ENCODE measurements around the gene DIDO1.

Gene DIDO1

DNA sequence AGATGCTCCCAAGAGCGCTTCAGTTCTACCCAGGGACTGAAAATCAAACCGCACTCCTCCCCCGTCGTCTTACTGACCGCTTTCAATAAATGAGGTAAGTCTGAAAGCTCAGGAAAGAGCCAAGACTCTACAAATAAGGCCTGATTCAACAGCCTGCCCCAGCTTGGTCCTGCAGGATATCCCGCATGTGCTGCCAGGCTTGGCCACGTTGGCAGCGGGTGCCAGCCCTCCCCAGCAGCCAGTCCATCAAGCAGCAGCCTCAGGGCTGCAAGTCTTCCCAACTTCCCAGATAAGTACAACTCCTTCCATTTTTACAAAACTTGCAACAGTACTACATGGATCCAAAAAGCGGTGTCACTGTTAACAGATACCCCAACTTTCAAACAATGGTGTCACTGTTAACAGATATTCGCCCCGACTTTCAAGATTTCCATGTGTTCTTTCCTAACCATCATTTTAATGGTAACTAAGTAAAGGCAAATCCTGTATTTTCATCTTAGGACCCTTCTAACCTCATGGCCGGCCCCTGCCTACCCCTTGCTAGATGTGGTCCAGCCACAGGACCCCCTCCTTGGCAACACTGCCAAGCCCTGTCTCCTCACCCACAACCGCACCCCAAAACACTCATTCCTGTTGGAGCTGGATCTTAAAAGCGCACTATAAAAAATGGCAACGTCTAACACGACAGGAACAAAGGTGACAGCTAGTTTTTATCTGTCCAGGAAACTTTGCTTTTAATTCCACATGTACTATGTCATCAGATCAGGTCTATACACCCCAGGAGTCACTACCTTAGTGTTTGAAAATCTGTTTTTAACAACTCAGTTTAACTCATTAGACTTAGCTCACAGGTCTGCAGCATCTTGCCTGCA lies 28.0 kb downstream of the DIDO1 start:
- TF ChIP-seq FOXM1 (IDR thresholded peaks at IDR 0.05; ENCODE audit: borderline replicate concordance, low read depth) = no peak
- TF ChIP-seq TAF1 (IDR thresholded peaks at IDR 0.05; ENCODE audit: low read depth) = no peak
- TF ChIP-seq TCF12 (IDR thresholded peaks at IDR 0.05; ENCODE audit: low read depth) = no peak
- TF ChIP-seq ZBTB7A (IDR thresholded peaks at IDR 0.05; ENCODE audit: low read depth) = no peak
- TF ChIP-seq YY1 (IDR thresholded peaks at IDR 0.05; ENCODE audit: low read depth) = no peak
- no peak for TF ChIP-seq EP300 (IDR thresholded peaks at IDR 0.05; ENCODE audit: borderline replicate concordance)
- no peak for TF ChIP-seq CEBPB (IDR thresholded peaks at IDR 0.05)
- TF ChIP-seq, protein P1, sequence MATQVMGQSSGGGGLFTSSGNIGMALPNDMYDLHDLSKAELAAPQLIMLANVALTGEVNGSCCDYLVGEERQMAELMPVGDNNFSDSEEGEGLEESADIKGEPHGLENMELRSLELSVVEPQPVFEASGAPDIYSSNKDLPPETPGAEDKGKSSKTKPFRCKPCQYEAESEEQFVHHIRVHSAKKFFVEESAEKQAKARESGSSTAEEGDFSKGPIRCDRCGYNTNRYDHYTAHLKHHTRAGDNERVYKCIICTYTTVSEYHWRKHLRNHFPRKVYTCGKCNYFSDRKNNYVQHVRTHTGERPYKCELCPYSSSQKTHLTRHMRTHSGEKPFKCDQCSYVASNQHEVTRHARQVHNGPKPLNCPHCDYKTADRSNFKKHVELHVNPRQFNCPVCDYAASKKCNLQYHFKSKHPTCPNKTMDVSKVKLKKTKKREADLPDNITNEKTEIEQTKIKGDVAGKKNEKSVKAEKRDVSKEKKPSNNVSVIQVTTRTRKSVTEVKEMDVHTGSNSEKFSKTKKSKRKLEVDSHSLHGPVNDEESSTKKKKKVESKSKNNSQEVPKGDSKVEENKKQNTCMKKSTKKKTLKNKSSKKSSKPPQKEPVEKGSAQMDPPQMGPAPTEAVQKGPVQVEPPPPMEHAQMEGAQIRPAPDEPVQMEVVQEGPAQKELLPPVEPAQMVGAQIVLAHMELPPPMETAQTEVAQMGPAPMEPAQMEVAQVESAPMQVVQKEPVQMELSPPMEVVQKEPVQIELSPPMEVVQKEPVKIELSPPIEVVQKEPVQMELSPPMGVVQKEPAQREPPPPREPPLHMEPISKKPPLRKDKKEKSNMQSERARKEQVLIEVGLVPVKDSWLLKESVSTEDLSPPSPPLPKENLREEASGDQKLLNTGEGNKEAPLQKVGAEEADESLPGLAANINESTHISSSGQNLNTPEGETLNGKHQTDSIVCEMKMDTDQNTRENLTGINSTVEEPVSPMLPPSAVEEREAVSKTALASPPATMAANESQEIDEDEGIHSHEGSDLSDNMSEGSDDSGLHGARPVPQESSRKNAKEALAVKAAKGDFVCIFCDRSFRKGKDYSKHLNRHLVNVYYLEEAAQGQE (IDR thresholded peaks at IDR 0.05; ENCODE audit: low read depth) = no peak
- TF ChIP-seq, protein P2, sequence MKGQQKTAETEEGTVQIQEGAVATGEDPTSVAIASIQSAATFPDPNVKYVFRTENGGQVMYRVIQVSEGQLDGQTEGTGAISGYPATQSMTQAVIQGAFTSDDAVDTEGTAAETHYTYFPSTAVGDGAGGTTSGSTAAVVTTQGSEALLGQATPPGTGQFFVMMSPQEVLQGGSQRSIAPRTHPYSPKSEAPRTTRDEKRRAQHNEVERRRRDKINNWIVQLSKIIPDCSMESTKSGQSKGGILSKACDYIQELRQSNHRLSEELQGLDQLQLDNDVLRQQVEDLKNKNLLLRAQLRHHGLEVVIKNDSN (IDR thresholded peaks at IDR 0.05) = no peak
- no peak for TF ChIP-seq NFIC (IDR thresholded peaks at IDR 0.05)

DNA sequence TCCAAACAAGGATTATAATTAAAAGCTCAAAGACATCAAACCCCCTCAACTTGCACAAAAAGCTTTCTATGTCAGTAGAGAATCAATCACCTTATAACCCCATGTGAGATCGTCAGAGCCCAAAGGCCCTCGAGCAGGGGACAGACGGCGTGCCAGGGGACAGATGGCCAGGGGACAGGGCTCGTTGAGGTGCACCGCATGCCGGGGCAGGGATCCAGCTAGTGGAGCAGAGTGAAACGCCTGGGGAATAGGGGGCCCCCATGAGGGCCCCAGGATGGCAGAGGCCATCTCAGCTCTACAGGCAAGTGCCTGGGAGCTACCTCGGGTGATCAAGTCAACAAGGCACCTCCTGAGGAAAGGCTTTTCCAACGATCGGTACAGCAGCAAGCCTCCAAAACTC lies 28.6 kb downstream of the DIDO1 start:
- TF ChIP-seq EGR1 (IDR thresholded peaks at IDR 0.05) (no peak), CREB1 (IDR thresholded peaks at IDR 0.05; ENCODE audit: low read depth) (no peak), RAD21 (IDR thresholded peaks at IDR 0.05; ENCODE audit: low read depth) (no peak), NFIC (IDR thresholded peaks at IDR 0.05) (no peak), TAF1 (IDR thresholded peaks at IDR 0.05; ENCODE audit: low read depth) (no peak)
- TF ChIP-seq, protein P2 (IDR thresholded peaks at IDR 0.05) = no peak

DNA sequence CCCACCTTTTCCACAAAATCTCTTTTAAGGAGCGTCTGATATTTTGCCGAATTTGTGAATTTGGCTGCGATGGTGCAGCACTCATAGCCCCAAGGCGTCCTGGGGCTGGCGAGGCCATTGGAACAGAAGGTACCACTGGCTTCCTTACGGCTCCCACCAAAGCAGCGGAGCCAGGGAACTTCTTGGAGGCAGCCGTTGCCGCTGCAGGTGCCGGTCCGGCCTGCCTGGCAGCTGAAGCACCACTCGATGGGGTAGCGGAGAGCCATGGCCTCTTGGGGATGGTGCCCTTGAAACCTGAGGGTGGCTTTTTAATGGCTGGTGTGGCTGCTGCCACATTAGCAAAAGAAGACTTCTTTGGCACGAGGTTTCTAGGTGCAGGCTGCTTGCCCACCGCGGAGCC lies 29.8 kb downstream of the DIDO1 start:
- TF ChIP-seq, protein P2 (IDR thresholded peaks at IDR 0.05) = no peak
- TF ChIP-seq TEAD4 (IDR thresholded peaks at IDR 0.05) = no peak
- no peak for TF ChIP-seq CREB1 (IDR thresholded peaks at IDR 0.05; ENCODE audit: low read depth)
- TF ChIP-seq EGR1 (IDR thresholded peaks at IDR 0.05) = no peak
- no peak for TF ChIP-seq EP300 (IDR thresholded peaks at IDR 0.05; ENCODE audit: borderline replicate concordance)
- no peak for TF ChIP-seq RAD21 (IDR thresholded peaks at IDR 0.05; ENCODE audit: low read depth)
- TF ChIP-seq, protein P3, sequence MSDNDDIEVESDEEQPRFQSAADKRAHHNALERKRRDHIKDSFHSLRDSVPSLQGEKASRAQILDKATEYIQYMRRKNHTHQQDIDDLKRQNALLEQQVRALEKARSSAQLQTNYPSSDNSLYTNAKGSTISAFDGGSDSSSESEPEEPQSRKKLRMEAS (IDR thresholded peaks at IDR 0.05) = no peak
- TF ChIP-seq, protein P1 (IDR thresholded peaks at IDR 0.05; ENCODE audit: low read depth) = no peak
- TF ChIP-seq TAF1 (IDR thresholded peaks at IDR 0.05; ENCODE audit: low read depth) = no peak

DNA sequence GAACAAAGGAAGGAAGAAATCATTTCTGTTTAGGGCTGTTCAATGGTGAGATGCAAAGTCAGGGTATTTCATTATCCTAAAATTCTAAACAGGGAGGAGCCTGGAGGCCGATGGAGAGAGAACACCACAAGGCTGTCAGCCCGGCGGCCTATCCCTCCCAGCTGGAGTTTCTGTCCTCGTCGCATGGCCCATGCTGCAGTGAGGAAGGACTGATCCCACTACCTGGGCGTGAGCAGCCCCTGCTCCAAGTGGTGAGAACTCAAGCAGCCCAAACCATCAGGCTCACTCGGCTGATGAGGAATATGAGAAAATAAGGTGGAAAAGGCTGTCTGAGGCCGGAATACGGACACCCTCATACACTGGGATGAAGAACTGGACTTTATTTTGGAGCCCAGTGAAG lies 30.8 kb downstream of the DIDO1 start:
- no peak for TF ChIP-seq TAF1 (IDR thresholded peaks at IDR 0.05; ENCODE audit: low read depth)
- TF ChIP-seq, protein P2 (IDR thresholded peaks at IDR 0.05) = no peak
- no peak for TF ChIP-seq NFIC (IDR thresholded peaks at IDR 0.05)
- TF ChIP-seq RAD21 (IDR thresholded peaks at IDR 0.05; ENCODE audit: low read depth) = no peak
- TF ChIP-seq CEBPB (IDR thresholded peaks at IDR 0.05) = no peak
- TF ChIP-seq EP300 (IDR thresholded peaks at IDR 0.05; ENCODE audit: borderline replicate concordance) = no peak
- no peak for TF ChIP-seq TCF12 (IDR thresholded peaks at IDR 0.05; ENCODE audit: low read depth)
- TF ChIP-seq FOXM1 (IDR thresholded peaks at IDR 0.05; ENCODE audit: borderline replicate concordance, low read depth) = no peak
- TF ChIP-seq EGR1 (IDR thresholded peaks at IDR 0.05) = no peak
- TF ChIP-seq ZBTB7A (IDR thresholded peaks at IDR 0.05; ENCODE audit: low read depth) = no peak
- TF ChIP-seq TEAD4 (IDR thresholded peaks at IDR 0.05) = no peak
- TF ChIP-seq CREB1 (IDR thresholded peaks at IDR 0.05; ENCODE audit: low read depth) = no peak
- no peak for TF ChIP-seq YY1 (IDR thresholded peaks at IDR 0.05; ENCODE audit: low read depth)
- TF ChIP-seq, protein P3 (IDR thresholded peaks at IDR 0.05) = no peak
- TF ChIP-seq, protein P1 (IDR thresholded peaks at IDR 0.05; ENCODE audit: low read depth) = no peak

Data from Ishikawa (cell line).